WTC11 (cell line): ENCODE results near the gene TUBGCP4. TPM values are rescaled to one million over a fixed set of nuclear protein-coding genes. Genes with fewer than 3 reads are reported as not detected.

Experiments
- AFF4 ChIP-seq: sonication (generic); formaldehyde crosslinking; IDR thresholded peaks from 2 replicates; pipeline ENCODE4 v1.8.1; 2023; ENCODE audit warnings: mild to moderate bottlenecking, missing genetic modification reagents, borderline replicate concordance
- ATF3 ChIP-seq: sonication (generic); formaldehyde crosslinking; conservative IDR thresholded peaks from 2 replicates; pipeline ENCODE4 v1.8.1; 2022; ENCODE audit warnings: mild to moderate bottlenecking, missing genetic modification reagents
- ATF6 ChIP-seq: sonication (generic); formaldehyde crosslinking; IDR thresholded peaks from 2 replicates; pipeline ENCODE4 v1.8.1; 2023; ENCODE audit warnings: mild to moderate bottlenecking, missing genetic modification reagents
- E2F1 ChIP-seq: sonication (generic); formaldehyde crosslinking; IDR thresholded peaks from 2 replicates; pipeline ENCODE4 v1.8.0; 2022; ENCODE audit warnings: mild to moderate bottlenecking, missing genetic modification reagents
- E2F4 ChIP-seq: sonication (generic); formaldehyde crosslinking; IDR thresholded peaks from 2 replicates; pipeline ENCODE4 v1.8.1; 2022; ENCODE audit warnings: low read depth, mild to moderate bottlenecking, moderate library complexity, missing genetic modification reagents, borderline replicate concordance
- EMX1 ChIP-seq: fragments of 250-450 bp; sonication (Bioruptor Pico); IDR thresholded peaks from 2 replicates; pipeline ENCODE4 v1.8.0; 2021; ENCODE audit warnings: mild to moderate bottlenecking
- ERG ChIP-seq: fragments of 250-450 bp; sonication (Bioruptor Pico); IDR thresholded peaks from 2 replicates; pipeline ENCODE4 v1.8.0; 2021; ENCODE audit warnings: mild to moderate bottlenecking
- FOXK1 ChIP-seq: sonication (generic); formaldehyde crosslinking; IDR thresholded peaks from 2 replicates; pipeline ENCODE4 v1.8.0; 2022; ENCODE audit warnings: mild to moderate bottlenecking, moderate library complexity, missing genetic modification reagents
- IRF1 ChIP-seq: sonication (generic); formaldehyde crosslinking; IDR thresholded peaks from 2 replicates; pipeline ENCODE4 v1.8.0; 2023; ENCODE audit warnings: missing genetic modification reagents
- OVOL2 ChIP-seq: fragments of 250-450 bp; sonication (Bioruptor Pico); IDR thresholded peaks from 2 replicates; pipeline ENCODE4 v1.9.0; 2021; ENCODE audit warnings: mild to moderate bottlenecking, borderline replicate concordance
- TEAD4 ChIP-seq: sonication (generic); formaldehyde crosslinking; IDR thresholded peaks from 2 replicates; pipeline ENCODE4 v1.8.0; 2022; ENCODE audit warnings: mild to moderate bottlenecking, missing genetic modification reagents
- USF2 ChIP-seq: sonication (generic); formaldehyde crosslinking; IDR thresholded peaks from 2 replicates; pipeline ENCODE4 v1.8.1; 2023; ENCODE audit warnings: mild to moderate bottlenecking, missing genetic modification reagents, moderate library complexity
- ZBTB21 ChIP-seq: sonication (generic); formaldehyde crosslinking; IDR thresholded peaks from 2 replicates; pipeline ENCODE4 v1.8.1; 2023; ENCODE audit warnings: mild to moderate bottlenecking, missing genetic modification reagents, borderline replicate concordance
- ZNF263 ChIP-seq: sonication (generic); formaldehyde crosslinking; IDR thresholded peaks from 2 replicates; pipeline ENCODE4 v1.8.1; 2022; ENCODE audit warnings: low read depth, mild to moderate bottlenecking, moderate library complexity, missing genetic modification reagents
- ZNF281 ChIP-seq: sonication (generic); formaldehyde crosslinking; IDR thresholded peaks from 2 replicates; pipeline ENCODE4 v1.8.0; 2023; ENCODE audit warnings: mild to moderate bottlenecking, missing genetic modification reagents
- ZNF396 ChIP-seq: fragments of 250-450 bp; sonication (Bioruptor Pico); IDR thresholded peaks from 2 replicates; pipeline ENCODE4 v1.8.0; 2021; ENCODE audit warnings: mild to moderate bottlenecking, moderate library complexity, borderline replicate concordance
- ZNF532 ChIP-seq: fragments of 250-450 bp; sonication (Bioruptor Pico); IDR thresholded peaks from 2 replicates; pipeline ENCODE4 v1.9.0; 2021; ENCODE audit warnings: mild to moderate bottlenecking, borderline replicate concordance
- total RNA-seq: library from RNA; stranded (reverse); gene quantifications from 3 replicates; pipeline ENCODE4 v1.2.3, GENCODE V29; 2021

TUBGCP4 gene
- total RNA-seq, 1 experiment from 2014 or later = 22.5 TPM

GRCh38 chr15:43329960-43330779 lies 40.7 kb upstream of the TUBGCP4 start, which contains the start of gene LCMT2 (continued):
- no peak for TF ChIP-seq ZNF532 (CRISPR knock-in tag)
- TF ChIP-seq ZNF281 (CRISPR knock-in tag) = 0 out of 2 replicates have a peak, but pooled peaks have one; percentile 66
- TF ChIP-seq OVOL2 (CRISPR knock-in tag) = no peak
- TF ChIP-seq ERG = no peak
- TF ChIP-seq EMX1 = no peak
- 0 out of 2 replicates have a peak, but pooled peaks have one; percentile 70 for TF ChIP-seq E2F1 (CRISPR knock-in tag)
- TF ChIP-seq TEAD4 (CRISPR knock-in tag) = no peak
- no peak for TF ChIP-seq USF2 (CRISPR knock-in tag)
- peak; percentile 53; the same call in 1 of the 2 replicates for TF ChIP-seq IRF1
- TF ChIP-seq ZNF263 (CRISPR knock-in tag) = 0 out of 2 replicates have a peak, but pooled peaks have one; percentile 21
- no peak for TF ChIP-seq ZNF396 (CRISPR knock-in tag)
- no peak for TF ChIP-seq ATF3
- TF ChIP-seq AFF4 (CRISPR knock-in tag) = no peak
- no peak for TF ChIP-seq ATF6 (CRISPR knock-in tag)
- TF ChIP-seq ZBTB21 = 0 out of 2 replicates have a peak, but pooled peaks have one; percentile 5
- TF ChIP-seq E2F4 (CRISPR knock-in tag) = no peak
- TF ChIP-seq FOXK1 (CRISPR knock-in tag) = peak; percentile 83
